Measurements from ENCODE around the gene PEX16.

DNA sequence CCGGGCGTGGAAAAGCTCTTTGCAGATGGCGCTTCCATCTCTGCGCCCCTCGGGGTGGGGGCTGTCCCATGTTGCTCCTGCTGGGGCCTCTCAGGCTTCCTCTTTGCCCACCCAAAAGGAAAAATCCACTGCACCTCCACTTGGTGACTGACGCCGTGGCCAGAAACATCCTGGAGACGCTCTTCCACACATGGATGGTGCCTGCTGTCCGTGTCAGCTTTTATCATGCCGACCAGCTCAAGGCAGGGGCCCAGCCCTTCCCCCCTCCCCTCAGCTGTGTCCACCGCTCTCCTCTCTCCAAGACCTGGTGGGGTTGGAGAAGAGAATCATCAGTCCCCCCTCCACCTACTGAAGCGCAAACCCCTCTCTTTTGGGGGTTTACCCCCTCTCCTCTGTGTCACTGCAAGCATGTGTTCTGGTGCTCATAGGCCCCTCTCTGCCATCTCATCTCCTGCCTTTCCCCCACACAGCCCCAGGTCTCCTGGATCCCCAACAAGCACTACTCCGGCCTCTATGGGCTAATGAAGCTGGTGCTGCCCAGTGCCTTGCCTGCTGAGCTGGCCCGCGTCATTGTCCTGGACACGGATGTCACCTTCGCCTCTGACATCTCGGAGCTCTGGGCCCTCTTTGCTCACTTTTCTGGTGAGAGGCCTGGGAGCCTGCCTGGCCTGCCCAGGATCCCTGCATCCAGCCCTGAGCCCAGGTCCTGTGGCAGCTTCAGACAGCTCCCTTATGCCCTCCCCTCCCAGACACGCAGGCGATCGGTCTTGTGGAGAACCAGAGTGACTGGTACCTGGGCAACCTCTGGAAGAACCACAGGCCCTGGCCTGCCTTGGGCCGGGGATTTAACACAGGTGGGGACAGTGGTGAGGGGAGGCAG, 6.6 kb upstream of the PEX16 start:
- TF ChIP-seq, protein P1, sequence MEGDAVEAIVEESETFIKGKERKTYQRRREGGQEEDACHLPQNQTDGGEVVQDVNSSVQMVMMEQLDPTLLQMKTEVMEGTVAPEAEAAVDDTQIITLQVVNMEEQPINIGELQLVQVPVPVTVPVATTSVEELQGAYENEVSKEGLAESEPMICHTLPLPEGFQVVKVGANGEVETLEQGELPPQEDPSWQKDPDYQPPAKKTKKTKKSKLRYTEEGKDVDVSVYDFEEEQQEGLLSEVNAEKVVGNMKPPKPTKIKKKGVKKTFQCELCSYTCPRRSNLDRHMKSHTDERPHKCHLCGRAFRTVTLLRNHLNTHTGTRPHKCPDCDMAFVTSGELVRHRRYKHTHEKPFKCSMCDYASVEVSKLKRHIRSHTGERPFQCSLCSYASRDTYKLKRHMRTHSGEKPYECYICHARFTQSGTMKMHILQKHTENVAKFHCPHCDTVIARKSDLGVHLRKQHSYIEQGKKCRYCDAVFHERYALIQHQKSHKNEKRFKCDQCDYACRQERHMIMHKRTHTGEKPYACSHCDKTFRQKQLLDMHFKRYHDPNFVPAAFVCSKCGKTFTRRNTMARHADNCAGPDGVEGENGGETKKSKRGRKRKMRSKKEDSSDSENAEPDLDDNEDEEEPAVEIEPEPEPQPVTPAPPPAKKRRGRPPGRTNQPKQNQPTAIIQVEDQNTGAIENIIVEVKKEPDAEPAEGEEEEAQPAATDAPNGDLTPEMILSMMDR (IDR thresholded peaks at IDR 0.05): no peak
- TF ChIP-seq POLR2A (IDR thresholded peaks at IDR 0.05) (no peak), EP300 (IDR thresholded peaks at IDR 0.05; ENCODE audit: low read depth) (no peak), POLR2AphosphoS5 (IDR thresholded peaks at IDR 0.05) (no peak)
